HPDE6-E6E7 (cell line): ENCODE data around the gene GAL3ST1.

Experiments
- DNase-seq: peaks from one replicate; pipeline ENCODE4 v3.0.0; 2011; ENCODE audit warnings: missing footprints; ENCODE audit errors: extremely low spot score

Gene GAL3ST1

GRCh38 chr22:30531651-30532608 is 42.5 kb downstream of the GAL3ST1 start:
- DNase-seq, result no peak

- DNase-seq, result no peak
Observed at GRCh38 chr22:30526656-30527055, 47.8 kb downstream of the GAL3ST1 start.

DNA sequence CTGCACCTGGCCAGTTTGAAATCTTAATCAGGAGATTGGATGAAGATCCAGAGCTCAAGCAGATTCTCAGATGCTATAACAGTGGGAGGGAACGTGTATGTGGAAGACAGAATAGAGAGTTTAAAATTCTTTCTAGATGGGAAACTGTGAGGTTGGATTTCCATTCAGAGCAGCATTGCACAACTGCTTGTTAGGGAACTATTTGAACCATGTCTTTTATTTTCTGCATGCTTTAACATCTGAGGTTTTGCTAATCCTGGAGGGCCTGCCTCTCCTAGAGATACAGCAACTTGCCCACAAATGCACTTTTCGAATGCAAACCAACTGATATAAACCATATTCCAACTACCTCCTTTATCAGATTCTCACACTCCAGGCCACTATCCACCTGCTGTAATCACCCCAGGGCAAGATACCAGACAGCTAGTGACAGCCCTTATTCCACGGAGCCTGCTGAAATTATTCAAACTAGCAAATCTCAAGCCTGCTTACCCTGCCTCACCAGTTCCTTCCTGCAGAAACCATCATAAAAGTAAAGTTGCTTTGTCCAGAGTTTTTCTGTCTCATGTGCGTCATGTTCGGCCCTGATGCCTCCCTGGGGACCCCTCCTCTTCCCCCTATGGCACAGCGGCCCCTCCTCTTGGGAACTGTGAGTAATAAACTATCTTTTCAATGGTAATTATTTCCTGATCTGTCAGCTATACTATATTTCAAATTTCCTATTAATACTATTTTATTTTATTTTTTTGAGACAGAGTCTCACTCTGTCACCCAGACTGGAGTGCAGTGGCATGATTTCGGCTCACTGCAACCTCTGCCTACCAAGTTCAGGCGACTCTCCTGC is 50.6 kb downstream of the GAL3ST1 start:
- no peak for DNase-seq

GRCh38 chr22:30521368-30522156 is 52.9 kb downstream of the GAL3ST1 start:
- no peak for DNase-seq

DNA sequence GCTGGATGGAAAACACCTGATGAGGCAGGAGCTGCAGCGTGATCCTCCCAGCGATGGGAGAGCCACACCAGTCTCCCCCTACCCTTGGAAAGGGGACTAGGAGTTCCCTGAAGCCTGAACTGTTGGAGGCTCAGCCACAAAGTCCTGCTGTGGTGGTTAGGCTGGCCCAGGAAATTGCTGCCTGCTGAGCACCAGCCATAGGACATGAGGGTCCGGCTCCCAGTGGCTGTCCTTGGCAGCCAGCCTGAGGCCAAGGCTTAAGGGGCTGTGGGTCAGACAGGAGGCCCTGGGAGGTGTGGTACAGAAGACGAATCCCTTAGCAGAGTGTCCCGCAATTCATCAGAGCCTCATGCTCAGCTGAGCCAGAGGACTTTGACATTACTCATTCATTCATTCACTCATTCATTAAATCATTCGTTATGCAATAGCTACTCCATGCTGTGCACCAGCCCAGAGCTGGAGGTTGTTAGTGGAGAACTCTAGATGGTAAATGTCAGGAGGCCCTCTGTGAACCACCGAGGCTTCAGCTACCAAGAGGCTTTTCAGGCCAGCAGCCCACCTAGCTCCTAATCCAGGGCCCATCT is 54.5 kb downstream of the GAL3ST1 start:
- DNase-seq, result no peak

- no peak for DNase-seq
Observed at GRCh38 chr22:30516731-30517130, 57.7 kb downstream of the GAL3ST1 start.

GRCh38 chr22:30516273-30516672 is 58.2 kb downstream of the GAL3ST1 start:
- DNase-seq, result no peak

DNA sequence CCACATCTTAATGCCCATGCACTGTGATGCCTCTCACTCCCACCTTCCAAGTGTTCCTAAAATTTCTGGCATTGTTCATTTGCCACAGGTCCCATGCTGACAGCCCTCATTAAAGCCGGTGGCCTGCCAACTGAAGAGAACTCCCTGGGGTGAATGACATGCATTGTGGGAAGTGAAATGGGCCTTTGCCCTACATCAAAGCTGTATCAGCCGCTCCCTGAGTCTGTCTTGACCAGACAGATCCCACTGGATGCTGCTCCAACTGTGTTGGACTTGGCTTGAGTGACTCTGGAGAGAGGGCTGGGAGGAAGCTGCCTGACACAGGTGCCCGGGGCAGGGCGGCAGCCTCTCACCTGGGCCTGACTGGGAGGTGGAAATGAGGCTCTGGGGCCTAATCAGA is 60.2 kb downstream of the GAL3ST1 start:
- no peak for DNase-seq

DNA sequence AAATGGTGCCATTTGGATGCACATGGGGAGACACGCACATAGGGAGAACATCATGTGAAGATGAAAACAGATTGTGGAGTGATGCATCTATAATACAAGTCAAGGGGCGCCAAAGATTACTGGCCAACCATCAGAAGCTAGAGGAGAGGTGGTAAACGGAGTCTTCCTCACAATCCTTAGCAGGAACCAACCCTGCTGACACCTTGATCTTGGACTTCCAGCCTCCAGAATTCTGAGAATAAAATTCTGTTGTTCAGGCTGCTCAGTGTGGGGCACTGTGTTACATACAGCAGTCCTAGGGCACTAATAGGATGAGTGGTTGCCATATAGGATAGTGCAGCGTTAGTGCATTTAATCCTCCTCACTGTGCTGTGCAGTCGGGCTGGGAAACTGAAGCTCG is 61.0 kb downstream of the GAL3ST1 start:
- no peak for DNase-seq

- no peak for DNase-seq
Observed at GRCh38 chr22:30511911-30512310, 62.6 kb downstream of the GAL3ST1 start.

DNA sequence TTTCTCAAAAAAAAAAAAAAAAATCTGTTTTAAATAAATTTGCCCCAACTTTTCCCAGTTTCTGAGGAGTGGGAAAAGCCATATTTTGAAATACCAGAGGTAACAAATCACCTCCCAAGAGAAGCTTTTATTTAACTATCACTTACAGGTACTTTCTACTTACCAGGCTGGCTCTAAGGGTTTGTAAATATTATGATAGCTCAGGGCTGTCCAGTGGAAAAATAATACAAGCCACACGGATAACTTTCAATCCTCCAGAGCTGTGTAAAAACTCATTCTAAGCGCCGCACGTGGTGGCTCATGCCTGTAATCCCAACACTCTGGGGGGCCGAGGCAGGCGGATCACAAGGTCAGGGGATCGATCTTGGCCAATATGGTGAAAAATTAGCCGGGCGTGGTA is 63.4 kb downstream of the GAL3ST1 start:
- no peak for DNase-seq

GRCh38 chr22:30508216-30508615 is 66.2 kb downstream of the GAL3ST1 start:
- no peak for DNase-seq

DNA sequence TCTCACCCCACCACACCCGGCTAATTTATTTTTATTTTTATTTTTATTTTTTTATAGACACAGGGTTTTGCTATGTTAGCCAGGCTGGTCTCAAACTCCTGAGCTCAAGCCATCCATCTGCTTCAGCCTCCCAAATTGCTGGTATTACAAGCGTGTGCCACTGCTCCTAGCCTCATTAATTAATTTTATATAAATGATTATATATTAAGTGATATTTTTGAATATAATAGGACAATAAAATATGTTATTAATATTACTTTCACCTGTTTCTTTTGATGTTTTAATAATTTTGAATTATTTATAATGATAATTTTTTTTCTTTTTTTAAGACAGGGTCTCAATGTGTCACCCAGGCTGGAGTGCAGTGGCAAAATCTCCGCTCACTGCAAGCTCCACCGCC is 66.8 kb downstream of the GAL3ST1 start:
- no peak for DNase-seq

DNA sequence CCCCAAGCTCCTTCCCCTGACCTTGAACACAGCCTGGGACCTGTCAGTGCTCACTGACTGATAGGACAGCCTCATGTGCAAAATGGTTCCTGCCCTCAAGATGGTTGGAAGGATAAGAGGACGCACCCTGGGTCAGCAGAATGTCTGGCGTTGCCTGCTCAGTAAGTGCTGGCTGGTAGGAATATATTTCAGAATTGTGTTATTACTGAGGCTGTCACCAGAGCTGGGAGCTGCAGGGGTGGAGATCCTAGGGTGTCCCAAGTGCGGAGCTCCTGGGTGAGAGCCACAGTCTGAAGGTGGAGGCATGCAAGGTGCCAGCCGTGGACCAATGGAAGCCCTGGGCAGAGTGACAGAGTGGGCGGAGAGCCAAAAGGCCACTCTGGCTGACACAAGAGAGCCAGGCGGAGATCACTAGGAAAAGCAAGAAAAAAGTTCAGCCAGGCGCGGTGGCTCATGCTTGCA is 67.9 kb downstream of the GAL3ST1 start:
- no peak for DNase-seq
